Fibroblast of skin of scalp (primary cell): ENCODE data around the gene BARX1.
"Not testable (repeated sequence)": the region's sequence is repeated elsewhere in the genome, so short reads cannot be mapped to it uniquely, and the experiment has no call there.

Source experiments
- DNase-seq: peaks from one replicate; pipeline ENCODE4 v3.0.0-alpha.2; 2013

BARX1 gene

GRCh38 chr9:93950619-93951601, 4.2 kb downstream of the BARX1 start:
- DNase-seq: no peak

DNA sequence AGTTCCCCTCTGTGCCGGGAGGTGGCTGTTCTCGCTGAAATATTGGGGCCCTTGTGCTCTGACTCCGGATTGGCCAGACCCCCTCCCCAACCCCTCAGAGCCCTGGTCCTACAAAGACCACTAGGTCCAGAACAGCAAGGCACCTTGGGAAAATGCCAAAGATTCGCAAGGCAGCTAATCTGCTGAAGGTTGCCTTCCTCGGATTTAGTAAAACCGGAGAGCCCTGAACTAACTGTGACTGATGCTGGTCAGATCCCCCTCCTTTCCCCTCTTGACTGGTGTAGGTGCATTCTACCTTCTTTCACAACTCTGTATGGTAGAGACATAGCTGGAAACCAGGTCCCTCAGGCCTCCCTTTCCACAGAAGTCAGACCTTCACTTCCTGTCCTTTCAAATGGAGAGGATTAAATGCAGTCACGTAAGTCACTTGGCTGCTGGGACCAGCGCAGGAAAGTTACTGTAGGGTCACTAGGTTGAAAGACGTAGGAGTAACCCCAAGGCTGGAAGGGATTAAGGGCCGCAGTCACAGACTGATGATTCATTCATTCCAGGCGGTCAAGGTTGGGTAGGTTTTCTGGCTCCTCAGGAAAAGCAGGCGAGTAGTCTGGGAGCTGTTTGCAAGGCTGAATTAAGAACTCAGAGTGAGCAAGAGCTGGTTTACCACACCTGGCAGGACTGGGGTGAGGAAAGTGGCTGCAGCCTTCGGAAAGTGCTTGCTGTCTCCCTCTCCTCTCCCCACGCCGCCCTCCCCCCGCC, 5.3 kb downstream of the BARX1 start:
- no peak for DNase-seq

GRCh38 chr9:93949073-93949693, 6.0 kb downstream of the BARX1 start:
- no peak for DNase-seq

- no peak for DNase-seq
Measured at GRCh38 chr9:93948441-93949072, 6.6 kb downstream of the BARX1 start.

DNA sequence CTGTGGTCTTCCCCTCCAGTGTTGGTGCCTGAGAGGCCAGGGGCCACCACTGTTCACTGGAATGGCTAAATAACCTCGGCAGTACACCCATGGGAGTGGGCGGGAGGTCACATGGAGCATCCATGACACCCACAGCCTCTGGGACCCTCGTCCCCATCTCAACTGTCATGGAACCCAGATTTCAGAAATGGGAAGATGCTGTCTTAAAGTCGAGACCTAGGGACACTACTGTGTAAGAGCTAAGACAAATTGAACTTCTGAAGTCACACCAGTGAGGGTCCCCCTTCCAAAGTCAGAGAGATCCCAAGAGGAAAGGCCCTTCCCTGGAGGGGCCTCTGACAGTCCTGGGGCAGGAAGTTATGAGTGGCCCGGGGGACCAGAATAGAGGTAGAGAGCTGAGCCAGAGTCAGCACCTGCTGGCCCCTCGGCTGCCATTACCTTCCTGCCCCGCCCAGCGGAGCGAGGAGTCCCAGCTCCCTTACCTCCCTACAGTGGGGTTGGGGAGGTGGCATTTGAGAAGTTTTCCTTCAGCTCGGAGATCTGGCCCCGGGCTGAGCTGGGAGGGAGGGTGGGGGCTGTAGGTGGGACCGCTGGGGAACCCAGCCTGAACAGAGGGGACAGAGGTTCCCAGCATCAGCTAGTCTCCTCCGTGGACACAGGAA, 7.6 kb downstream of the BARX1 start:
- DNase-seq: no peak

DNA sequence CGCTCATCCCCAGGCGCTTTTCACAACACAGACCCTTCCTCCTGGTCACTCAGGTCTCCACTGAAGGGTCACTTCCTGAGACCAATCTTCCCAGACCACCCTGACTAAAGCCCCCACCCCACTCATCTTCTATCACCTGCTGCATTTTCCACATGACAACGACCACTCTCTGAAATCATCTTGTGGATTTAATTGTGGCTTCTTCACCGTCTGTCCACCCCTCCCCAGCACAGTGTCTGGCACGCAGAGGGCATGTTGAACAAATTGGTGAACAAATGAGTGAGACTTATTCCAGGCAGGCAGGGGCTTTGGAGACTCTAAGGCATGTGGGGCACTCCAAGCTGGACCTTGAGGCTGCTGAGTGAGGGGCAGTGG, 8.8 kb downstream of the BARX1 start:
- DNase-seq: no peak

DNA sequence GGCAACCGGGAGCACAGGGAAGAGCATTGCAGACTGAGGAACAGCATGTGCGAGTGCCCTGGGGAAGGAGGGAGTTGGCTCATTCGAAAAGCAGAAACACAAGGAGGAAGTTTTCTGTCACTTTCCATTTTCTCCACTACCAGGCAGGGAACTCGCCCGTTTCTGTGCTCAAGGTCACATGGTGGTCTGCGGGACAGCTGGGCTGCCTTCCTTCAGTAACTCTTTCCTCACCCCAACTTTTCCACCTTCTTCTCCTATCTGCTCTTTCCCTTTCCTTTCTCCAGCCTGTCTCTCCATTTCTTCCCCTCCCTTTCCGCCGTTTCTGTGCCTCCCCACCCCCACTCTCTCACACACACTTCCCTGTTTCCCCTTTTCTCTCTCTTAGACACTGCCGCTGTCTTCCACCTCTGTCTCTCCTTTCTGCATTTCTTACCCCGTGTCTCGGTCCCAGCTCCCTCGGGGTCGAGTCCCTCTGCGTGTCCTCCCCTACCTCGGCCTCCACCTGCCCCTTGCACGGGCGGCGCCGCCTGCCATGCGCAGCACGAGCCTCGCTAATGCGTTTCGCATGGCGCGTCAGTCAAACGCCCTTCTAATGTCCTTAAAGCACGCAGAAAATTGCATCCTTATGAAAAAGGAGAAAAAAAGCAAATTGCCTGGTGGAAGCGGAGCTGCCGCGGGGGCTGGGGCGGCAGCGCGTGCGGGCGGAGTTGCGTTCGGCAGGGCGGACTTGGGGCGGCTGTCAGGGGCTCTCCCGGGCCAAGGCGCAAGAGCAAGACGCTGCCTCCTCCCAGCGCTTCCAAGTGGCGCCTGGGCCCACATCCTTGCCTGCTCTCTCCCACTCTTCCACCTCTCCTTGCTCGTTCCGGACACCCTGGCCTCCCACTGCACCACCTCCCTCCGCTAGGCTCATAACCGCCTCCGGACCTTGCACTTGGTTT, 9.5 kb downstream of the BARX1 start:
- DNase-seq: no peak

- no peak for DNase-seq
Measured at GRCh38 chr9:93944011-93944410, 11.1 kb downstream of the BARX1 start.

DNA sequence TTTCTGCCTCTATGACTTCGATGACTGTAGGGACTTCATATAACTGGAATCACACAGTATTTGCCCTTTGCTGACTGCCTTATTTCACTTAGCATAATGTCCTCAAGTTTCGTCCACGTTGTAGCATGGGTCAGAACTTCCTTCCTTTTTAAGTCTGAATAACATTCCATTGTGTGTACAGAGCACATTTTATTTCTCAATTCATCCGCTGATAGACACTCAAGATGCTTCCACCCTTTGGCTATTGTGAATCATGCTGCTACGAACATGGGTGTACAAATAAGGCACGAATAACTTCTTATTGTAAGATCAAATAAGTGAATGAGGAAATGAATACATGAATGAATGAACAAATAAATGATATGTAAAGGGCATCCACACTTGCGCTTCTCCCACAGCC, 13.0 kb downstream of the BARX1 start:
- no peak for DNase-seq

DNA sequence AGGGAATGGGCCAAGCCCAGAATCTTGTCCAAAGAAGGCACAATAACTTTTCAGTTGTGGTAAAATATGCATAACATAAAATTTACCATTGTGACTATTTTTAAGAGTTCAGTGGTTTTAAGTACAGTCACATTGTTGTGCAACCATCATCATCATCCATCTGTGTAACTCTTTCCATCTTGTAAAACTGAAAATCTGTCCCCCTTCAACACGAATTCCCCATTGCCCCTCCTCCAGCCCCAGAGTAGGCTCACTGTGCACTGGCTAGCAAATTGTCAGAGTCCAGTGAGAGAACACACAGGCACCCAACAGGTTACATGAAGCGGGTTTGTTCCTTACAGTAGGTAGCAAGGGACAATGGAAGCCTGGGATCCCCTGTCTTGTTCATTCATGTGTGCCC, 13.7 kb downstream of the BARX1 start:
- DNase-seq: no peak

- DNase-seq: no peak
Measured at GRCh38 chr9:93940951-93941350, 14.2 kb downstream of the BARX1 start.

DNA sequence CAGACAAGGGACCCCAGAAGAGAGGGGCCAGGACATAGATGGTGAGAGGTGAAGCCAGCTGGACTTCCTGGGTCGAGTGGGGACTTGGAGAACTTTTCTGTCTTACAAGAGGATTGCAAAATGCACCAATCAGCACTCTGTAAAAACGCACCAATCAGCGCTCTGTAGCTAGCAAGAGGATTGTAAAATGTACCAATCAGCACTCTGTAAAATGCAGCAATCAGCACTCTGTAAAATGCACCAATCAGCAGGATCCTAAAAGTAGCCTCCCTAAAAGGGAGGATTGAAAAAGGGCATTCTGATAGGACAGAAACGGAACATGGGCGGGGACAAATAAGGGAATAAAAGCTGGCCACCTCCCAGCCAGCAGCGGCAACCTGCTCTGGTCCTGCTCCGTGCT, 15.6 kb downstream of the BARX1 start:
- not testable (repeated sequence) for DNase-seq

- DNase-seq: no peak
Measured at GRCh38 chr9:93937193-93937592, 18.0 kb downstream of the BARX1 start.

DNA sequence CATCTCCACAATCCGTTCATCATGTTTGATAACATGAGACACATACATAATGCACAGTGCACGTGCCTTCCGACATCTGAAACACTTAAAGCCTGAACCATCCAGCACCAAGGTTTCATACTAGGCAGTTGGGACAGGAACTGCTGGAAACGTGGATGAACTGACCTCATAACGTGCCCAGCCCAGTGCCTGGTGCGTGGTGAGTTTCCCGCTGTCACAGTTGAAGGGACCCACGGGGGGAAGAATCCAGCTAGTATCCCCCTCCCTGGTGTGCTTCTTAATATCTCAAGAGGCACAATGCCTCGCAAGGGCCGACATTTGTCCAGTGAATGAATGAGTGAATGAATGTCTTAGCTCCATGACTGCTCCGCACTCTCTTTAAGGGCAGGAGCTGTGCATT, 23.2 kb downstream of the BARX1 start:
- no peak for DNase-seq

GRCh38 chr9:93930070-93930469, 25.1 kb downstream of the BARX1 start:
- no peak for DNase-seq

GRCh38 chr9:93929231-93929630, 25.9 kb downstream of the BARX1 start:
- no peak for DNase-seq

GRCh38 chr9:93922535-93922934, 32.6 kb downstream of the BARX1 start:
- DNase-seq: no peak

GRCh38 chr9:93920131-93920800, 34.9 kb downstream of the BARX1 start:
- no peak for DNase-seq

DNA sequence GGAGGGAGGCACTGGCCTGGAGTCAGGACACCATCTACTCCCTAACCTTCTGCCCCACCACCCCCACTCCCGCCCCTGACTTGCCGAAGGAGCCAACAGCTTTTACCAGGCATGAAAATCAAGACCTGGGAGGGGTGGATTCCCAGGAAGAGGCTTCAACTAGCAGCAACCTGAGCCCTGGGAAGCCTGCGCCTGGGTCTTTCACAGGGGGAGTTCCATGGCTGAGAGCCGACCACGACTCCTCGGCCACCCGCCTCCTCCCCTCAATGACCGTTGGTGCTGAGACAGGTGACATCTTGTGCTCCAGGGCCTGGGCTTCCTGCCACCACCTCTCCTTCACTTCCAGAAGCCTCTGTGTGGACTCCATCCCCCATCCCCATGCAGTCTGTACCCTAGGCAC, 37.1 kb downstream of the BARX1 start:
- DNase-seq: no peak

DNA sequence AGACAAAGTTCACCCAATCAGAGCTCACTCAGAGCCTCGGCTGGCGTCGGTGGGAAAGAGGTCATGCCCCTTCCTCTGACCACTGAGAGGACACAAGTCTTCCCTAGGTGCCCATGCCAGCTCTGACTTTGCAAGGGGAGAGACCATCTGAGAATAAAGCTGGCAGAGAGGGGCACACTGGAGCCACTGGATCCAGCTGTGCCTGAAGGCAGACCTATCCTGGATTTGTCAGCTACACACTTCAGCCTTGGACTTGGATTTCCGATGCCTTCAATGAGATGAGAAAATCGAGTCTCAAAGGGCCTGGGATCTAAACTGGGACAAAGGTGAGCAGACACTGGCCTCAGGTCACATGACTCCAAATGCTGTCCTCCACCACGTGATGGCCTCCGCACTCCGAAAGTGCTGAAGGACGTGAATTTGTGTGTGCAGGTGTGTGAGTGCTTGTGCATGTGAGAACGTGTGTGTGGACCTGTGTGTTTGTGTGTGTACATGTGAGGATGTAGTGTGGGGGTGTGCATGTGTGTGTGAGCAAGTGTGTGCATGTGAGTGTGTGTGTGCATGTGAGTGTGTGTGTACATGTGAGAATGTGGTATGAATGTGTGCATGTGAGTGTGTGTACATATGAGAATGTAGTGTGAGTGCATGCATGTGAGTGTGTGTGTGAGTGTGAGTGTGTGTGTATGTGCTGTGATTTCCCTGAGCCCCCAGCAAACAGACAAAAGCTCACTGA, 37.9 kb downstream of the BARX1 start:
- no peak for DNase-seq
